Astrocyte (in vitro differentiated cells and primary cell): ENCODE results near the gene CASK. TPM values are rescaled to one million over a fixed set of nuclear protein-coding genes. Genes with fewer than 3 reads are reported as not detected.

Experiments used
- DNase-seq: peaks from one replicate; pipeline ENCODE4 v3.0.0-alpha.2; 2010; ENCODE audit warnings: low read depth
- FAIRE-seq: peaks from 2 replicates; lab custom pipeline; 2011; peaks lifted over from hg19 to GRCh38; lab: Jason Lieb, UNC
- H2AFZ ChIP-seq: 2 replicates; pipeline ENCODE4 v1.6.0; 2012; ENCODE audit warnings: low read depth, low read length, inconsistent platforms
- H3K27ac ChIP-seq: 2 replicates; pipeline ENCODE4 v1.5.1; 2011; ENCODE audit warnings: low read depth, low read length, inconsistent platforms
- H3K27me3 ChIP-seq: 2 replicates; pipeline ENCODE4 v1.6.0; 2011; ENCODE audit warnings: low read length, inconsistent platforms; ENCODE audit not compliant: insufficient read depth
- H3K36me3 ChIP-seq: 2 replicates; pipeline ENCODE4 v1.5.1; 2011; ENCODE audit warnings: low read length, inconsistent platforms; ENCODE audit not compliant: insufficient read depth
- H3K4me1 ChIP-seq: 2 replicates; pipeline ENCODE4 v1.5.1; 2011; ENCODE audit warnings: low read length, inconsistent platforms; ENCODE audit not compliant: insufficient read depth
- H3K4me2 ChIP-seq: 2 replicates; pipeline ENCODE4 v1.6.0; 2012; ENCODE audit warnings: low read length, inconsistent platforms
- H3K4me3 ChIP-seq: 2 replicates; pipeline ENCODE4 v1.5.1; 2011; ENCODE audit warnings: low read depth, mild to moderate bottlenecking, low read length, inconsistent platforms; ENCODE audit not compliant: insufficient read depth
- H3K79me2 ChIP-seq: 2 replicates; pipeline ENCODE4 v1.6.0; 2012; ENCODE audit warnings: mild to moderate bottlenecking, low read length, inconsistent platforms; ENCODE audit not compliant: insufficient read depth
- H3K9ac ChIP-seq: 2 replicates; pipeline ENCODE4 v1.6.0; 2012; ENCODE audit warnings: mild to moderate bottlenecking, low read length, inconsistent platforms
- H3K9me3 ChIP-seq: 2 replicates; pipeline ENCODE4 v1.5.1; 2012; ENCODE audit warnings: low read depth, mild to moderate bottlenecking, low read length, inconsistent platforms; ENCODE audit not compliant: insufficient read depth
- H4K20me1 ChIP-seq: 2 replicates; pipeline ENCODE4 v1.6.0; 2012; ENCODE audit warnings: low read length, inconsistent platforms; ENCODE audit not compliant: insufficient read depth
- H3K27ac Mint-ChIP-seq: one replicate; pipeline ENCODE4 v1.8.0; 2021; ENCODE audit warnings: mild to moderate bottlenecking, mixed read lengths; ENCODE audit not compliant: unreplicated experiment
- H3K27me3 Mint-ChIP-seq: one replicate; pipeline ENCODE4 v1.8.0; 2021; ENCODE audit warnings: low read depth, mixed read lengths; ENCODE audit not compliant: unreplicated experiment
- H3K36me3 Mint-ChIP-seq: one replicate; pipeline ENCODE4 v1.8.0; 2021; ENCODE audit warnings: low read depth, mixed read lengths; ENCODE audit not compliant: unreplicated experiment
- H3K4me1 Mint-ChIP-seq: one replicate; pipeline ENCODE4 v1.8.0; 2021; ENCODE audit warnings: low read depth, mixed read lengths; ENCODE audit not compliant: unreplicated experiment
- H3K4me3 Mint-ChIP-seq: one replicate; pipeline ENCODE4 v1.8.0; 2021; ENCODE audit warnings: mild to moderate bottlenecking, moderate library complexity, mixed read lengths; ENCODE audit not compliant: unreplicated experiment
- H3K9me3 Mint-ChIP-seq: one replicate; pipeline ENCODE4 v1.8.0; 2021; ENCODE audit warnings: mild to moderate bottlenecking, mixed read lengths; ENCODE audit not compliant: unreplicated experiment
- EZH2 ChIP-seq: IDR thresholded peaks from 2 replicates; pipeline ENCODE4 v1.6.1; 2012; ENCODE audit warnings: mild to moderate bottlenecking, low read length, inconsistent platforms; ENCODE audit not compliant: insufficient read depth
- total RNA-seq: library from RNA; stranded (reverse); gene quantifications from 2 replicates; pipeline ENCODE4 v1.2.1, GENCODE V29; 2021
- TF ChIP-seq, protein P1 (sequence below): IDR thresholded peaks from 2 replicates; pipeline ENCODE4 v1.5.1; 2011; ENCODE audit warnings: low read depth, mild to moderate bottlenecking, inconsistent platforms, low read length, moderate library complexity; ENCODE audit not compliant: insufficient read depth

CASK gene
- total RNA-seq, 1 donor from 2014 or later: 99.3 TPM

DNA sequence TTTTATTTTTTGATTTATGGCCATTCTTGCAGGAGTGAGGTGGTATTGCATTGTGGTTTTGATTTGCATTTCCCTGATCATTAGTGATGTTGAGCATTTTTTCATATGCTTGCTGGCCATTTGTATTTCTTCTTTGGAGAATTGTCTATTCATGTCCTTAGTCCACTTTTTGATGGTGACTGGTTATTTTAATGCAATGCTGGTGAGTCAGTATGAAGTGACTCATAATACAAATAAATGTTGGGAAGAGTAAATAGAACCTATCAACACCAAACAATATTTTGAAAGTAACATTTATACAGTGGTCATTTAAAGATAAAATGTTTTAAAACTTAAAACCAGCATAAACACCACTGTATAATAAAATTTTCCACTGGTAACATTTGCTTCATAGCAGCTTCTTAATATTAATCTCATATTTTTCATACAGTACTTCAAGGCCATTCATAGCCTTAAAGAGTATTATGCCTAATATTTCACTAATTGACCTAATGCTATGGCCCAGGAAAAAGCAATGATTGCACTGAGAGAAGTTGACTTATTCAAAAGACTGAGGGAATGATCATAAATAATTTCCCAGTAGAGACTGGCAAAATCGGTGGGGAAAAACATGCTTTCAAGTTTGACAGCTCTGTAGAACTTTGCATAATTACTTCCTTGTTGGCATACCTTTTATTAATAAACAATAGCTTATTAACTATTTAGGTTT, 33.9 kb downstream of the CASK start:
- peaks cover 15% of the 10 kb centered on the region for H3K79me2 ChIP-seq
- H3K27ac Mint-ChIP-seq: no peak overlapping the region
- H3K4me3 Mint-ChIP-seq: no peak overlapping the region

GRCh38 chrX:41887691-41888090, 35.7 kb downstream of the CASK start:
- no peaks in the 10 kb centered on the region for H3K4me1 Mint-ChIP-seq
- no peak overlapping the region for H3K27ac ChIP-seq

More for the DNA sequence above, 33.9 kb downstream of the CASK start:
- DNase-seq (peak; percentile 45), FAIRE-seq (peak; percentile 20)
- Histone ChIP-seq H3K9ac (no peak overlapping the region), H3K9me3 (no peaks in the 10 kb centered on the region), H3K27ac (no peak overlapping the region), H4K20me1 (peaks cover 6% of the 10 kb centered on the region), H3K4me2 (no peak overlapping the region), H3K4me3 (no peak overlapping the region), H2AFZ (no peak overlapping the region), H3K36me3 (no peaks in the 10 kb centered on the region), H3K27me3 (no peaks in the 10 kb centered on the region), H3K4me1 (no peaks in the 10 kb centered on the region)
- H3K4me1 Mint-ChIP-seq: peaks cover 4% of the 10 kb centered on the region
- no peaks in the 10 kb centered on the region for H3K27me3 Mint-ChIP-seq
- TF ChIP-seq EZH2: no peak
- TF ChIP-seq, protein P1, sequence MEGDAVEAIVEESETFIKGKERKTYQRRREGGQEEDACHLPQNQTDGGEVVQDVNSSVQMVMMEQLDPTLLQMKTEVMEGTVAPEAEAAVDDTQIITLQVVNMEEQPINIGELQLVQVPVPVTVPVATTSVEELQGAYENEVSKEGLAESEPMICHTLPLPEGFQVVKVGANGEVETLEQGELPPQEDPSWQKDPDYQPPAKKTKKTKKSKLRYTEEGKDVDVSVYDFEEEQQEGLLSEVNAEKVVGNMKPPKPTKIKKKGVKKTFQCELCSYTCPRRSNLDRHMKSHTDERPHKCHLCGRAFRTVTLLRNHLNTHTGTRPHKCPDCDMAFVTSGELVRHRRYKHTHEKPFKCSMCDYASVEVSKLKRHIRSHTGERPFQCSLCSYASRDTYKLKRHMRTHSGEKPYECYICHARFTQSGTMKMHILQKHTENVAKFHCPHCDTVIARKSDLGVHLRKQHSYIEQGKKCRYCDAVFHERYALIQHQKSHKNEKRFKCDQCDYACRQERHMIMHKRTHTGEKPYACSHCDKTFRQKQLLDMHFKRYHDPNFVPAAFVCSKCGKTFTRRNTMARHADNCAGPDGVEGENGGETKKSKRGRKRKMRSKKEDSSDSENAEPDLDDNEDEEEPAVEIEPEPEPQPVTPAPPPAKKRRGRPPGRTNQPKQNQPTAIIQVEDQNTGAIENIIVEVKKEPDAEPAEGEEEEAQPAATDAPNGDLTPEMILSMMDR: no peak
- peaks cover 2% of the 10 kb centered on the region for H3K36me3 Mint-ChIP-seq
- H3K9me3 Mint-ChIP-seq: no peaks in the 10 kb centered on the region

More at GRCh38 chrX:41887691-41888090, 35.7 kb downstream of the CASK start:
- no peak overlapping the region for H3K4me3 Mint-ChIP-seq
- Histone ChIP-seq H3K9me3 (no peaks in the 10 kb centered on the region), H2AFZ (no peak overlapping the region), H3K9ac (no peak overlapping the region), H3K4me1 (no peaks in the 10 kb centered on the region), H3K4me3 (no peak overlapping the region), H3K79me2 (peaks cover 15% of the 10 kb centered on the region), H3K27me3 (no peaks in the 10 kb centered on the region), H3K36me3 (no peaks in the 10 kb centered on the region), H3K4me2 (no peak overlapping the region), H4K20me1 (peaks cover 3% of the 10 kb centered on the region)
- TF ChIP-seq EZH2: no peak
- TF ChIP-seq, protein P1: no peak
- H3K27ac Mint-ChIP-seq: no peak overlapping the region
- no peaks in the 10 kb centered on the region for H3K36me3 Mint-ChIP-seq
- DNase-seq: no peak
- no peaks in the 10 kb centered on the region for H3K9me3 Mint-ChIP-seq
- no peaks in the 10 kb centered on the region for H3K27me3 Mint-ChIP-seq
- no peak for FAIRE-seq
